WTC11 (cell line): ENCODE measurements around the gene SAMD5. TPM values are rescaled to one million over a fixed set of nuclear protein-coding genes. Genes with fewer than 3 reads are reported as not detected.

ENCODE experiments used
- ATAC-seq: fragments of 200-7000 bp; cut with Tn5 transposase; 2 replicates; pipeline ENCODE4 v1.10.0; 2021; ENCODE audit warnings: mild to moderate bottlenecking, moderate library complexity
- CTCF ChIA-PET: fragments of 300-600 bp; sonication (Branson Sonifier 250); formaldehyde crosslinking; loops from one replicate; lab custom pipeline; 2021; ENCODE audit warnings: antibody characterized with exemption; lab: Charles Lee
- POLR2A ChIA-PET: fragments of 350-600 bp; sonication (Branson Sonifier 250); formaldehyde crosslinking; loops from one replicate; lab custom pipeline; 2021; ENCODE audit warnings: antibody characterized with exemption; lab: Charles Lee
- DNase-seq: peaks from one replicate; pipeline ENCODE4 v3.0.0; 2021; ENCODE audit warnings: low spot score
- H3K27ac Mint-ChIP-seq: 2 replicates; pipeline ENCODE4 v1.8.0; 2021; ENCODE audit warnings: mixed read lengths
- H3K27me3 Mint-ChIP-seq: 2 replicates; pipeline ENCODE4 v1.8.0; 2021; ENCODE audit warnings: low read depth, mild to moderate bottlenecking, moderate library complexity, mixed read lengths
- H3K36me3 Mint-ChIP-seq: 2 replicates; pipeline ENCODE4 v1.8.0; 2021; ENCODE audit warnings: mixed read lengths
- H3K4me1 Mint-ChIP-seq: 2 replicates; pipeline ENCODE4 v1.8.0; 2022; ENCODE audit warnings: mixed read lengths
- H3K4me3 Mint-ChIP-seq: 2 replicates; pipeline ENCODE4 v1.8.0; 2021; ENCODE audit warnings: mild to moderate bottlenecking, moderate library complexity, mixed read lengths
- H3K9me3 Mint-ChIP-seq: 2 replicates; pipeline ENCODE4 v1.8.0; 2021; ENCODE audit warnings: mixed read lengths
- ARID4B ChIP-seq: sonication (generic); formaldehyde crosslinking; IDR thresholded peaks from 2 replicates; pipeline ENCODE4 v1.8.0; 2023; ENCODE audit warnings: missing genetic modification reagents, mild to moderate bottlenecking, borderline replicate concordance
- CBFB ChIP-seq: sonication (generic); formaldehyde crosslinking; IDR thresholded peaks from 2 replicates; pipeline ENCODE4 v1.8.1; 2022; ENCODE audit warnings: mild to moderate bottlenecking, low read depth, missing genetic modification reagents
- CREB1 ChIP-seq: sonication (generic); formaldehyde crosslinking; IDR thresholded peaks from 2 replicates; pipeline ENCODE4 v1.8.0; 2023; ENCODE audit warnings: mild to moderate bottlenecking, missing genetic modification reagents
- E2F5 ChIP-seq: sonication (generic); formaldehyde crosslinking; IDR thresholded peaks from 2 replicates; pipeline ENCODE4 v1.8.1; 2022; ENCODE audit warnings: mild to moderate bottlenecking, moderate library complexity, missing genetic modification reagents
- FOXP1 ChIP-seq: sonication (generic); formaldehyde crosslinking; IDR thresholded peaks from 2 replicates; pipeline ENCODE4 v1.8.0; 2022; ENCODE audit warnings: missing genetic modification reagents, mild to moderate bottlenecking, moderate library complexity, borderline replicate concordance
- GABPB1 ChIP-seq: sonication (generic); formaldehyde crosslinking; IDR thresholded peaks from 2 replicates; pipeline ENCODE4 v1.8.1; 2023; ENCODE audit warnings: mild to moderate bottlenecking, missing genetic modification reagents
- GRHL2 ChIP-seq: fragments of 250-450 bp; sonication (Bioruptor Pico); IDR thresholded peaks from 2 replicates; pipeline ENCODE4 v1.8.0; 2022; ENCODE audit warnings: mild to moderate bottlenecking, moderate library complexity; ENCODE audit not compliant: insufficient replicate concordance, severe bottlenecking
- GTF2I ChIP-seq: fragments of 250-450 bp; sonication (Bioruptor Pico); conservative IDR thresholded peaks from 2 replicates; pipeline ENCODE4 v1.4.0; 2021; ENCODE audit warnings: mild to moderate bottlenecking
- IRF2 ChIP-seq: sonication (generic); formaldehyde crosslinking; IDR thresholded peaks from 2 replicates; pipeline ENCODE4 v1.8.0; 2022; ENCODE audit warnings: low read depth, missing genetic modification reagents, borderline replicate concordance
- NFE2L1 ChIP-seq: sonication (generic); formaldehyde crosslinking; IDR thresholded peaks from 2 replicates; pipeline ENCODE4 v1.8.1; 2023; ENCODE audit warnings: missing genetic modification reagents
- TEAD1 ChIP-seq: sonication (generic); formaldehyde crosslinking; IDR thresholded peaks from 2 replicates; pipeline ENCODE4 v1.8.0; 2022; ENCODE audit warnings: mild to moderate bottlenecking, missing genetic modification reagents
- ZNF138 ChIP-seq: sonication (generic); formaldehyde crosslinking; conservative IDR thresholded peaks from 2 replicates; pipeline ENCODE4 v1.8.1; 2022; ENCODE audit warnings: mild to moderate bottlenecking, moderate library complexity, missing genetic modification reagents
- ZNF219 ChIP-seq: sonication (generic); formaldehyde crosslinking; IDR thresholded peaks from 2 replicates; pipeline ENCODE4 v1.8.0; 2023; ENCODE audit warnings: missing genetic modification reagents, mild to moderate bottlenecking, borderline replicate concordance
- ZNF263 ChIP-seq: sonication (generic); formaldehyde crosslinking; IDR thresholded peaks from 2 replicates; pipeline ENCODE4 v1.8.1; 2022; ENCODE audit warnings: low read depth, mild to moderate bottlenecking, moderate library complexity, missing genetic modification reagents
- ZNF512 ChIP-seq: sonication (generic); formaldehyde crosslinking; IDR thresholded peaks from 2 replicates; pipeline ENCODE4 v1.8.1; 2022; ENCODE audit warnings: missing genetic modification reagents, borderline replicate concordance
- ZNF671 ChIP-seq: fragments of 250-450 bp; sonication (Bioruptor Pico); IDR thresholded peaks from 2 replicates; pipeline ENCODE4 v1.8.0; 2021; ENCODE audit warnings: mild to moderate bottlenecking
- total RNA-seq: library from RNA; stranded (reverse); gene quantifications from 3 replicates; pipeline ENCODE4 v1.2.3, GENCODE V29; 2021
- TF ChIP-seq, protein P1 (sequence below): fragments of 250-450 bp; sonication (Bioruptor Pico); IDR thresholded peaks from 2 replicates; pipeline ENCODE4 v1.9.0; 2021; ENCODE audit warnings: mild to moderate bottlenecking
- TF ChIP-seq, protein P2 (sequence below): sonication (generic); formaldehyde crosslinking; conservative IDR thresholded peaks from 2 replicates; pipeline ENCODE4 v1.8.1; 2022; ENCODE audit warnings: mild to moderate bottlenecking, missing genetic modification reagents
- TF ChIP-seq, protein P3 (sequence below): fragments of 250-450 bp; sonication (Bioruptor Pico); IDR thresholded peaks from 2 replicates; pipeline ENCODE4 v1.8.0; 2021; ENCODE audit warnings: mild to moderate bottlenecking
- TF ChIP-seq, protein P4 (sequence below): sonication (generic); formaldehyde crosslinking; IDR thresholded peaks from 2 replicates; pipeline ENCODE4 v1.8.0; 2022; ENCODE audit warnings: mild to moderate bottlenecking, missing genetic modification reagents

The SAMD5 gene
- total RNA-seq, 1 experiment from 2014 or later, result 0.39 TPM

DNA sequence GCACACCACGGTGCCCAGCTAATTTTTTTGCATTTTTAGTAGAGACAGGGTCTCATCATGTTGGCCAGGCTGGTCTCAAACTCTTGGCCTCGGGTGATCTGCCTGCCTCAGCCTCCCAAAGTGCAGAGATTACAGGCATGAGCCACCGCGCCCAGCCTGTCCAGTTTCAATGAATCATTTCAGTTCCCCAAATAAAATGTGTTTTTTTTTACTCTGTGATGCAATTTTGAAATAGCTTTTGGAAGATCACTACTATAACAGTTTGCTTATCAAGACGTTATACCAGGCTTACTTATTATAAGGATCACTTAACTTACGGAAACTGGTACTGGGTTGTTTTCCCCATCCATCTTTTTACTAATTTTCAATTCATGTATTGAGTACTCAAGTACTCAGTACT, 80.0 kb downstream of the SAMD5 start (continued):
- no peak for TF ChIP-seq ZNF512 (CRISPR knock-in tag)
- no peak for TF ChIP-seq ZNF138 (CRISPR knock-in tag)
- TF ChIP-seq GTF2I (CRISPR knock-in tag), result no peak
- TF ChIP-seq TEAD1 (CRISPR knock-in tag), result no peak
- TF ChIP-seq E2F5 (CRISPR knock-in tag), result no peak
- TF ChIP-seq, protein P1, sequence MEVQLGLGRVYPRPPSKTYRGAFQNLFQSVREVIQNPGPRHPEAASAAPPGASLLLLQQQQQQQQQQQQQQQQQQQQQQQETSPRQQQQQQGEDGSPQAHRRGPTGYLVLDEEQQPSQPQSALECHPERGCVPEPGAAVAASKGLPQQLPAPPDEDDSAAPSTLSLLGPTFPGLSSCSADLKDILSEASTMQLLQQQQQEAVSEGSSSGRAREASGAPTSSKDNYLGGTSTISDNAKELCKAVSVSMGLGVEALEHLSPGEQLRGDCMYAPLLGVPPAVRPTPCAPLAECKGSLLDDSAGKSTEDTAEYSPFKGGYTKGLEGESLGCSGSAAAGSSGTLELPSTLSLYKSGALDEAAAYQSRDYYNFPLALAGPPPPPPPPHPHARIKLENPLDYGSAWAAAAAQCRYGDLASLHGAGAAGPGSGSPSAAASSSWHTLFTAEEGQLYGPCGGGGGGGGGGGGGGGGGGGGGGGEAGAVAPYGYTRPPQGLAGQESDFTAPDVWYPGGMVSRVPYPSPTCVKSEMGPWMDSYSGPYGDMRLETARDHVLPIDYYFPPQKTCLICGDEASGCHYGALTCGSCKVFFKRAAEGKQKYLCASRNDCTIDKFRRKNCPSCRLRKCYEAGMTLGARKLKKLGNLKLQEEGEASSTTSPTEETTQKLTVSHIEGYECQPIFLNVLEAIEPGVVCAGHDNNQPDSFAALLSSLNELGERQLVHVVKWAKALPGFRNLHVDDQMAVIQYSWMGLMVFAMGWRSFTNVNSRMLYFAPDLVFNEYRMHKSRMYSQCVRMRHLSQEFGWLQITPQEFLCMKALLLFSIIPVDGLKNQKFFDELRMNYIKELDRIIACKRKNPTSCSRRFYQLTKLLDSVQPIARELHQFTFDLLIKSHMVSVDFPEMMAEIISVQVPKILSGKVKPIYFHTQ, result no peak
- TF ChIP-seq ZNF671 (CRISPR knock-in tag), result no peak
- TF ChIP-seq CBFB (CRISPR knock-in tag), result no peak

DNA sequence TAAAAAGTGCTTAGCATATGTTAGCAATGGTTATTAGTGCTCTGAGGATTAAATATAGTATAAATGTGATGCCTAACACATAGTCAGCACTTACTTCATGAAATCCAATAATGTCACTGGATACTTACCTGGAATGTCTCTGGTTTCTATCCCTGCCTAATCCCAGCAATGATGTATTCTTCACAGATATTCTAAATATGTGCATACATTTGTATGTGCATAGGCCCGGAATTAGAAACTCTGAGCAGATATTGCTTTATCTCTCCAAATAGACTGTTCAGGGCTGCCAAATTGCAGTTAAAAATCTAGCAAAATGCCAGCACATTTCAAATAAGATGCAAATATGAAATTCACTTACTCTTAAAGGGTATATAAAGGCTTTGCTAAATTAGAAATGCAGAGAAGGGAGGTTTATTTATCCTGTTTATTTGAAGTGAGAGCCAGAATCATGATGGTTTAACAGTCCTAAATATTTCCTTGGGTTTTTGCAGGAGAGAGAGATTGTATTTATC, 81.3 kb downstream of the SAMD5 start:
- CTCF ChIA-PET, result no interaction called here
- no peak overlapping the region for H3K27ac Mint-ChIP-seq
- no peaks in the 10 kb centered on the region for H3K36me3 Mint-ChIP-seq
- H3K27me3 Mint-ChIP-seq, result no peaks in the 10 kb centered on the region
- POLR2A ChIA-PET, result no interaction called here
- no peak overlapping the region for H3K4me3 Mint-ChIP-seq
- no peak for DNase-seq
- no peaks in the 10 kb centered on the region for H3K4me1 Mint-ChIP-seq
- no peaks in the 10 kb centered on the region for H3K9me3 Mint-ChIP-seq
- TF ChIP-seq IRF2 (CRISPR knock-in tag) (no peak), CREB1 (CRISPR knock-in tag) (no peak), NFE2L1 (CRISPR knock-in tag) (no peak), ARID4B (CRISPR knock-in tag) (no peak), ZNF263 (CRISPR knock-in tag) (no peak), FOXP1 (CRISPR knock-in tag) (no peak), CBFB (CRISPR knock-in tag) (no peak), ZNF219 (CRISPR knock-in tag) (no peak), GABPB1 (no peak), GRHL2 (CRISPR knock-in tag) (no peak)
- TF ChIP-seq, protein P2, sequence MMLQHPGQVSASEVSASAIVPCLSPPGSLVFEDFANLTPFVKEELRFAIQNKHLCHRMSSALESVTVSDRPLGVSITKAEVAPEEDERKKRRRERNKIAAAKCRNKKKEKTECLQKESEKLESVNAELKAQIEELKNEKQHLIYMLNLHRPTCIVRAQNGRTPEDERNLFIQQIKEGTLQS (CRISPR knock-in tag), result no peak
- TF ChIP-seq, protein P3, sequence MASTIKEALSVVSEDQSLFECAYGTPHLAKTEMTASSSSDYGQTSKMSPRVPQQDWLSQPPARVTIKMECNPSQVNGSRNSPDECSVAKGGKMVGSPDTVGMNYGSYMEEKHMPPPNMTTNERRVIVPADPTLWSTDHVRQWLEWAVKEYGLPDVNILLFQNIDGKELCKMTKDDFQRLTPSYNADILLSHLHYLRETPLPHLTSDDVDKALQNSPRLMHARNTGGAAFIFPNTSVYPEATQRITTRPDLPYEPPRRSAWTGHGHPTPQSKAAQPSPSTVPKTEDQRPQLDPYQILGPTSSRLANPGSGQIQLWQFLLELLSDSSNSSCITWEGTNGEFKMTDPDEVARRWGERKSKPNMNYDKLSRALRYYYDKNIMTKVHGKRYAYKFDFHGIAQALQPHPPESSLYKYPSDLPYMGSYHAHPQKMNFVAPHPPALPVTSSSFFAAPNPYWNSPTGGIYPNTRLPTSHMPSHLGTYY (CRISPR knock-in tag), result no peak
- TF ChIP-seq, protein P4, sequence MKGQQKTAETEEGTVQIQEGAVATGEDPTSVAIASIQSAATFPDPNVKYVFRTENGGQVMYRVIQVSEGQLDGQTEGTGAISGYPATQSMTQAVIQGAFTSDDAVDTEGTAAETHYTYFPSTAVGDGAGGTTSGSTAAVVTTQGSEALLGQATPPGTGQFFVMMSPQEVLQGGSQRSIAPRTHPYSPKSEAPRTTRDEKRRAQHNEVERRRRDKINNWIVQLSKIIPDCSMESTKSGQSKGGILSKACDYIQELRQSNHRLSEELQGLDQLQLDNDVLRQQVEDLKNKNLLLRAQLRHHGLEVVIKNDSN (CRISPR knock-in tag), result no peak
- no peak for ATAC-seq
